SK-N-SH treated with all-trans-retinoic acid at 6 μM for 48 hours (cell line): ENCODE data around the gene HRK.

Experiments
- ESRRG ChIP-seq: fragments of 250-450 bp; sonication (Bioruptor Pico); IDR thresholded peaks from 2 replicates; pipeline ENCODE4 v1.6.1; 2021; ENCODE audit warnings: mild to moderate bottlenecking
- ISL1 ChIP-seq: fragments of 250-450 bp; sonication (Bioruptor Pico); IDR thresholded peaks from 2 replicates; pipeline ENCODE4 v2.1.2; 2022; ENCODE audit warnings: mild to moderate bottlenecking, moderate library complexity
- OSR1 ChIP-seq: fragments of 250-450 bp; sonication (Bioruptor Pico); IDR thresholded peaks from 2 replicates; pipeline ENCODE4 v1.8.0; 2022; ENCODE audit warnings: moderate library complexity, mild to moderate bottlenecking, inconsistent platforms
- SNAI2 ChIP-seq: fragments of 250-450 bp; sonication (Bioruptor Pico); IDR thresholded peaks from 2 replicates; pipeline ENCODE4 v1.5.0; 2020; ENCODE audit warnings: mild to moderate bottlenecking, moderate library complexity
- TOX ChIP-seq: fragments of 250-450 bp; sonication (Bioruptor Pico); IDR thresholded peaks from 2 replicates; pipeline ENCODE4 v1.8.0; 2021; ENCODE audit warnings: mild to moderate bottlenecking, moderate library complexity, borderline replicate concordance
- ZFP30 ChIP-seq: fragments of 450-650 bp; formaldehyde crosslinking; IDR thresholded peaks from 2 replicates; pipeline ENCODE4 v1.5.0; 2022; ENCODE audit warnings: mild to moderate bottlenecking, moderate library complexity
- ZNF565 ChIP-seq: fragments of 450-650 bp; formaldehyde crosslinking; conservative IDR thresholded peaks from 2 replicates; pipeline ENCODE4 v1.5.0; 2020; ENCODE audit warnings: low read depth, mild to moderate bottlenecking, moderate library complexity
- ZNF8 ChIP-seq: fragments of 450-650 bp; formaldehyde crosslinking; IDR thresholded peaks from 2 replicates; pipeline ENCODE4 v1.5.0; 2020; ENCODE audit warnings: mild to moderate bottlenecking, moderate library complexity
- TF ChIP-seq, protein P1 (sequence below): fragments of 250-450 bp; sonication (Bioruptor Pico); IDR thresholded peaks from 2 replicates; pipeline ENCODE4 v1.8.0; 2020; ENCODE audit warnings: mild to moderate bottlenecking, moderate library complexity, borderline replicate concordance

GRCh38 chr12:116835484-116835883, 45.8 kb downstream of the HRK start:
- TF ChIP-seq ESRRG (CRISPR knock-in tag) (no peak), ZNF8 (CRISPR knock-in tag) (no peak), SNAI2 (no peak), OSR1 (CRISPR knock-in tag) (no peak), TOX (CRISPR knock-in tag) (no peak), ISL1 (CRISPR knock-in tag) (no peak), ZNF565 (CRISPR knock-in tag) (no peak), ZFP30 (CRISPR knock-in tag) (no peak)
- TF ChIP-seq, protein P1, sequence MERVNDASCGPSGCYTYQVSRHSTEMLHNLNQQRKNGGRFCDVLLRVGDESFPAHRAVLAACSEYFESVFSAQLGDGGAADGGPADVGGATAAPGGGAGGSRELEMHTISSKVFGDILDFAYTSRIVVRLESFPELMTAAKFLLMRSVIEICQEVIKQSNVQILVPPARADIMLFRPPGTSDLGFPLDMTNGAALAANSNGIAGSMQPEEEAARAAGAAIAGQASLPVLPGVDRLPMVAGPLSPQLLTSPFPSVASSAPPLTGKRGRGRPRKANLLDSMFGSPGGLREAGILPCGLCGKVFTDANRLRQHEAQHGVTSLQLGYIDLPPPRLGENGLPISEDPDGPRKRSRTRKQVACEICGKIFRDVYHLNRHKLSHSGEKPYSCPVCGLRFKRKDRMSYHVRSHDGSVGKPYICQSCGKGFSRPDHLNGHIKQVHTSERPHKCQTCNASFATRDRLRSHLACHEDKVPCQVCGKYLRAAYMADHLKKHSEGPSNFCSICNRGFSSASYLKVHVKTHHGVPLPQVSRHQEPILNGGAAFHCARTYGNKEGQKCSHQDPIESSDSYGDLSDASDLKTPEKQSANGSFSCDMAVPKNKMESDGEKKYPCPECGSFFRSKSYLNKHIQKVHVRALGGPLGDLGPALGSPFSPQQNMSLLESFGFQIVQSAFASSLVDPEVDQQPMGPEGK (CRISPR knock-in tag), result no peak
